Endothelial cell of umbilical vein (primary cell): ENCODE results near the gene NDUFAF2. TPM values are rescaled to one million over a fixed set of nuclear protein-coding genes. Genes with fewer than 3 reads are reported as not detected.

Experiments
- BruUV-seq: library from RNA; stranded (reverse); fragments of 400-500 nt; replicated peaks from 2 replicates; lab custom pipeline; 2021; lab: Mats Ljungman, UMichigan
- CTCF ChIA-PET: fragments of 300-600, 350-600 bp; sonication (Branson Sonifier 250); formaldehyde crosslinking; loops from one replicate; lab custom pipeline; 2021; ENCODE audit warnings: antibody characterized with exemption, inconsistent platforms; lab: Charles Lee
- POLR2A ChIA-PET: fragments of 300-600, 350-600 bp; sonication (Branson Sonifier 250); formaldehyde crosslinking; loops from one replicate; lab custom pipeline; 2021; ENCODE audit warnings: antibody characterized with exemption, inconsistent platforms; lab: Charles Lee
- DNase-seq: peaks from one replicate; pipeline ENCODE4 v3.0.0-alpha.2; 2011; ENCODE audit warnings: low read depth, low spot score
- FAIRE-seq: peaks from 2 replicates; lab custom pipeline; 2011; peaks lifted over from hg19 to GRCh38; lab: Jason Lieb, UNC
- H2AFZ ChIP-seq: 2 replicates; pipeline ENCODE4 v1.6.0; 2012; ENCODE audit warnings: low read depth, low read length, control low read depth, inconsistent platforms
- H3K27ac ChIP-seq: 2 replicates; pipeline ENCODE4 v1.5.1; 2011; ENCODE audit warnings: low read depth, mild to moderate bottlenecking, control low read depth, low read length, moderate library complexity; ENCODE audit not compliant: insufficient read depth
- H3K27me3 ChIP-seq, 2 experiments: 2 replicates each; pipeline versions ENCODE4 v1.6.0 to v1.6.1; 2011; ENCODE audit warnings: low read length in 2 of 2, mixed read lengths in 1 of 2; ENCODE audit not compliant: control insufficient read depth in 2 of 2, insufficient read depth in 2 of 2
- H3K36me3 ChIP-seq, 2 experiments: 2 replicates in 1 of 2; 3 replicates in 1 of 2; pipeline ENCODE4 v1.5.1; 2011; ENCODE audit warnings: low read length in 2 of 2, mild to moderate bottlenecking in 1 of 2, moderate library complexity in 1 of 2; ENCODE audit not compliant: control insufficient read depth in 2 of 2, insufficient read depth in 2 of 2; ENCODE audit errors: extremely low read depth in 1 of 2
- H3K4me1 ChIP-seq: 3 replicates; pipeline ENCODE4 v1.5.1; 2011; ENCODE audit warnings: mild to moderate bottlenecking, low read length; ENCODE audit not compliant: control insufficient read depth, insufficient read depth; ENCODE audit errors: extremely low read depth
- H3K4me2 ChIP-seq: 2 replicates; pipeline ENCODE4 v1.6.1; 2011; ENCODE audit warnings: low read length, control low read depth, mixed read lengths; ENCODE audit not compliant: insufficient read depth
- H3K4me3 ChIP-seq, 3 experiments: fragments of 200-600 bp in 1 of 3; sonication (generic), shearing (Covaris generic) in 1 of 3; replicated peaks in 1 of 3; 2 replicates each; pipeline ENCODE4 v1.5.1; 2011 to 2016; ENCODE audit warnings: control low read depth in 3 of 3, low read length in 3 of 3, mild to moderate bottlenecking in 2 of 3, inconsistent platforms in 1 of 3, low read depth in 1 of 3, moderate library complexity in 1 of 3; ENCODE audit not compliant: insufficient read depth in 1 of 3
- H3K79me2 ChIP-seq: 2 replicates; pipeline ENCODE4 v1.6.0; 2012; ENCODE audit warnings: low read length, inconsistent platforms; ENCODE audit not compliant: control insufficient read depth, insufficient read depth
- H3K9ac ChIP-seq: replicated peaks from 2 replicates; pipeline ENCODE3; 2011; ENCODE audit warnings: low read length, control low read depth; ENCODE audit not compliant: insufficient read depth; ENCODE audit errors: extremely low read depth
- H3K9me1 ChIP-seq: replicated peaks from 3 replicates; pipeline ENCODE4 v1.6.0; 2011; ENCODE audit warnings: mild to moderate bottlenecking, low read length; ENCODE audit not compliant: control insufficient read depth, insufficient read depth; ENCODE audit errors: extremely low read depth
- H3K9me3 ChIP-seq: replicated peaks from 2 replicates; pipeline ENCODE4 v1.5.1; 2012; ENCODE audit warnings: low read length, inconsistent platforms; ENCODE audit not compliant: control insufficient read depth, insufficient read depth
- H4K20me1 ChIP-seq: replicated peaks from 2 replicates; pipeline ENCODE3; 2011; ENCODE audit warnings: mild to moderate bottlenecking, low read length; ENCODE audit not compliant: control insufficient read depth, insufficient read depth; ENCODE audit errors: extremely low read depth
- EZH2 ChIP-seq: IDR thresholded peaks from 2 replicates; pipeline ENCODE4 v1.6.1; 2012; ENCODE audit warnings: borderline replicate concordance, low read depth, mild to moderate bottlenecking, moderate library complexity, low read length, inconsistent platforms; ENCODE audit not compliant: severe bottlenecking
- FOS ChIP-seq: IDR thresholded peaks from 2 replicates; pipeline ENCODE4 v1.6.1; 2011; ENCODE audit warnings: mild to moderate bottlenecking, low read length, moderate library complexity, borderline replicate concordance; ENCODE audit not compliant: insufficient read depth
- GATA2 ChIP-seq: IDR thresholded peaks from 2 replicates; pipeline ENCODE4 v1.7.0; 2011; ENCODE audit warnings: low read depth, mild to moderate bottlenecking, moderate library complexity, mixed read lengths, low read length; ENCODE audit not compliant: insufficient read length, insufficient read depth
- JUN ChIP-seq: IDR thresholded peaks from 2 replicates; pipeline ENCODE4 v1.6.1; 2011; ENCODE audit warnings: borderline replicate concordance, low read depth; ENCODE audit not compliant: insufficient read length, insufficient read depth
- MYC ChIP-seq: IDR thresholded peaks from one replicate; pipeline ENCODE4 v1.6.1; 2011; ENCODE audit warnings: mild to moderate bottlenecking, low read depth, low read length
- POLR2A ChIP-seq: IDR thresholded peaks from 2 replicates; pipeline ENCODE4 v1.6.1; 2012; ENCODE audit warnings: low read depth, mild to moderate bottlenecking, control low read depth, low read length
- POLR2AphosphoS5 ChIP-seq: IDR thresholded peaks from 2 replicates; pipeline ENCODE4 v1.6.1; 2012; ENCODE audit warnings: low read depth, mild to moderate bottlenecking, control low read depth, low read length, moderate library complexity; ENCODE audit not compliant: insufficient read depth
- dilution Hi-C: fragments of 300-500 bp; cut with MboI; formaldehyde crosslinking; loops from one replicate; pipeline ENCODE4 v1.15.0; 2019; ENCODE audit warnings: low sequenced_read_pairs; ENCODE audit not compliant: extremely low pct_ligation_motif_present
- intact Hi-C: fragments of 100-400 bp; cut with micrococcal nuclease; formaldehyde crosslinking; loops from one replicate; pipeline ENCODE4 v1.10.0; 2022
- polyA plus RNA-seq, 4 experiments: library from polyadenylated mRNA; depleted of rRNA in 3 of 4; stranded (reverse) in 3 of 4; unstranded in 1 of 4; fragments of >200 nt; gene quantifications; 2 replicates each; pipeline versions ENCODE4 v1.2.1 to v1.2.3, GENCODE V29; 2011 to 2012; ENCODE audit warnings: missing spikeins in 1 of 4
- total RNA-seq: library from RNA; stranded (reverse); gene quantifications from 2 replicates; pipeline ENCODE4 v1.2.3, GENCODE V29; 2021
- TF ChIP-seq, protein P1 (sequence below), 2 donors: IDR thresholded peaks; 1 replicate in 1 of 2; 2 replicates in 1 of 2; pipeline ENCODE4 v1.5.1; 2011; ENCODE audit warnings: low read length in 2 of 2, mild to moderate bottlenecking in 2 of 2, moderate library complexity in 2 of 2, control low read depth in 1 of 2, inconsistent platforms in 1 of 2, low read depth in 1 of 2; ENCODE audit not compliant: insufficient read depth in 1 of 2; ENCODE audit errors: extremely low read depth in 1 of 2
- TF ChIP-seq, protein P2 (sequence below): IDR thresholded peaks from 2 replicates; pipeline ENCODE4 v1.6.1; 2011; ENCODE audit not compliant: insufficient read depth, insufficient read length

The NDUFAF2 gene
- total and polyA plus RNA-seq, 2 donors (not counting 3 experiments of a cell fraction or from before 2014, with no cell fraction given), result 10.7 to 39.9 TPM

DNA sequence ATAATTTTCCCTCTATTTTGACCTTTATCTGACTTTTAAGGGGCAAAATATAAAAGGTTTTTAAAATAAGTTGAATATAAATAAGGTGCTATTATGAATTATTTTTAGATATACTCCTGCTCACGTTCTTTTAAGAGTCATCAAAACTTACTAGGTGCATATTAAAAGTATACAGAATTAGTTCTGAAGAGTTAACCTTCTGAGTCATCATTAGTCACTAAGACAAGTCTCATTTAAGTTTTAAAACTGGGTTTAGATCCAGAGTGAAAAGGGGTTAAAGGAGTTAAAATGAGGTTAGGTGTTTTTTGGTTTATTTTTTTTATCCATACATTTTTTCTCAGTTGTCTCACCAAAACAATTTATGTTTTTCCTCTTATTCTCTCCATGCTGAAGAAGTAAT is 175.5 kb downstream of the NDUFAF2 start:
- DNase-seq, result no peak
- Histone ChIP-seq H2AFZ (no peak overlapping the region), H3K79me2 (no peaks in the 10 kb centered on the region), H3K4me3 (no peak overlapping the region), H3K4me2 (no peak overlapping the region), H4K20me1 (no peaks in the 10 kb centered on the region), H3K9ac (no peak overlapping the region), H3K4me1 (no peaks in the 10 kb centered on the region), H3K36me3 (no peaks in the 10 kb centered on the region), H3K27ac (no peak overlapping the region), H3K9me1 (no peaks in the 10 kb centered on the region), H3K27me3 (no peaks in the 10 kb centered on the region), H3K9me3 (no peaks in the 10 kb centered on the region)
- intact Hi-C loops, result no loop called here
- CTCF ChIA-PET, result interaction anchor here (0.8 kb wide), 1 partner anchor 1023 kb away, joined by 3 read pairs; no protein-coding TSS in a partner anchor
- no peak for TF ChIP-seq JUN
- peak; percentile 7 for TF ChIP-seq FOS
- no peak for TF ChIP-seq MYC
- no peak for TF ChIP-seq GATA2
- no TSS peak for BruUV-seq
- POLR2A ChIA-PET, result no interaction called here
- dilution Hi-C loops, result no loop called here
- no peak for FAIRE-seq

DNA sequence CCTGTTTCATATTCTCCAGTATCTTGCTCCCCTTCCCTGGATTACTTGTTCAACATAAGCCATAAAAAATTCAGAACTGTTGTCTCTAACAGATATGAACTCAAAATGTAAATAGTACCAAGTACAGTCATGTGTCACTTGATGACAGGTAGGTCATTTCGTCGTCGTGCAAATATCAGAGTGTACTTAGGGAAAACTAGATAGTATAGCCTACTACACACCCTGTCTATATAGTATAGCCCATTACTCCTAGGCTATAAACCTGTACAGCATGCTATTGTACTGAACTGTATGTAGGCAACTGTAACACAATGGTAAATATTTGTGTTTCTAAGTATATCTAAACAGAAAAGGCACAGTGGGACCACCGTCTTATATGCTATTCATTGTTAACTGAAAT is 178.1 kb downstream of the NDUFAF2 start:
- TF ChIP-seq, protein P1, sequence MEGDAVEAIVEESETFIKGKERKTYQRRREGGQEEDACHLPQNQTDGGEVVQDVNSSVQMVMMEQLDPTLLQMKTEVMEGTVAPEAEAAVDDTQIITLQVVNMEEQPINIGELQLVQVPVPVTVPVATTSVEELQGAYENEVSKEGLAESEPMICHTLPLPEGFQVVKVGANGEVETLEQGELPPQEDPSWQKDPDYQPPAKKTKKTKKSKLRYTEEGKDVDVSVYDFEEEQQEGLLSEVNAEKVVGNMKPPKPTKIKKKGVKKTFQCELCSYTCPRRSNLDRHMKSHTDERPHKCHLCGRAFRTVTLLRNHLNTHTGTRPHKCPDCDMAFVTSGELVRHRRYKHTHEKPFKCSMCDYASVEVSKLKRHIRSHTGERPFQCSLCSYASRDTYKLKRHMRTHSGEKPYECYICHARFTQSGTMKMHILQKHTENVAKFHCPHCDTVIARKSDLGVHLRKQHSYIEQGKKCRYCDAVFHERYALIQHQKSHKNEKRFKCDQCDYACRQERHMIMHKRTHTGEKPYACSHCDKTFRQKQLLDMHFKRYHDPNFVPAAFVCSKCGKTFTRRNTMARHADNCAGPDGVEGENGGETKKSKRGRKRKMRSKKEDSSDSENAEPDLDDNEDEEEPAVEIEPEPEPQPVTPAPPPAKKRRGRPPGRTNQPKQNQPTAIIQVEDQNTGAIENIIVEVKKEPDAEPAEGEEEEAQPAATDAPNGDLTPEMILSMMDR (IDR thresholded peaks at IDR 0.05; ENCODE audit: extremely low read depth in 1 of 2, insufficient read depth in 1 of 2, low read depth in 1 of 2, low read length in 2 of 2), result no peak
- TF ChIP-seq GATA2, result no peak
- no peak for TF ChIP-seq POLR2AphosphoS5
- no peak for TF ChIP-seq POLR2A
- TF ChIP-seq JUN, result no peak
- no peak for TF ChIP-seq FOS
- no peak for TF ChIP-seq EZH2
- TF ChIP-seq, protein P2, sequence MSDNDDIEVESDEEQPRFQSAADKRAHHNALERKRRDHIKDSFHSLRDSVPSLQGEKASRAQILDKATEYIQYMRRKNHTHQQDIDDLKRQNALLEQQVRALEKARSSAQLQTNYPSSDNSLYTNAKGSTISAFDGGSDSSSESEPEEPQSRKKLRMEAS, result no peak
- TF ChIP-seq MYC, result no peak
- H3K9me3 ChIP-seq, result no peaks in the 10 kb centered on the region
- POLR2A ChIA-PET, result no interaction called here
- H3K27me3 ChIP-seq, result no peaks in the 10 kb centered on the region
- H3K27ac ChIP-seq, result no peak overlapping the region
- no peak overlapping the region for H3K4me3 ChIP-seq
- dilution Hi-C loops (no loop called here), intact Hi-C loops (no loop called here)
- H3K79me2 ChIP-seq, result no peaks in the 10 kb centered on the region
- H3K4me2 ChIP-seq, result no peak overlapping the region
- DNase-seq, result no peak
- H3K4me1 ChIP-seq, result no peaks in the 10 kb centered on the region
- H3K9me1 ChIP-seq, result no peaks in the 10 kb centered on the region
- CTCF ChIA-PET, result no interaction called here
- no peaks in the 10 kb centered on the region for H4K20me1 ChIP-seq
- no TSS peak for BruUV-seq
- H3K9ac ChIP-seq, result no peak overlapping the region
- no peak for FAIRE-seq
- no peaks in the 10 kb centered on the region for H3K36me3 ChIP-seq
- H2AFZ ChIP-seq, result no peak overlapping the region
